Measurements from ENCODE around the gene DECR2. TPM values are rescaled to one million over a fixed set of nuclear protein-coding genes. Genes with fewer than 3 reads are reported as not detected.

DECR2 gene
- total and polyA plus RNA-seq, 2 donors, result 5.3 to 20.6 TPM

- DNase-seq (ENCODE audit: extremely low spot score), result no peak
- H3K36me3 ChIP-seq (ENCODE audit: insufficient read depth), result no peaks in the 10 kb centered on the region
- H3K27ac ChIP-seq (ENCODE audit: low read depth), result no peak overlapping the region
- H3K4me1 ChIP-seq (ENCODE audit: insufficient read depth), result no peaks in the 10 kb centered on the region
- 62% methylated on average over 6 of the region's 6 CpGs for WGBS
- H3K4me3 ChIP-seq (ENCODE audit: low read depth, low read length), result peak overlapping the region; percentile 8
Measured at GRCh38 chr16:442976-443375, 41.3 kb downstream of the DECR2 start.

GRCh38 chr16:444027-444426 lies 42.3 kb downstream of the DECR2 start:
- 91% methylated on average over 10 of the region's 10 CpGs for WGBS
- H3K4me1 ChIP-seq (ENCODE audit: insufficient read depth), result no peaks in the 10 kb centered on the region
- DNase-seq (ENCODE audit: extremely low spot score), result no peak
- no peaks in the 10 kb centered on the region for H3K36me3 ChIP-seq (ENCODE audit: insufficient read depth)
- no peak overlapping the region for H3K4me3 ChIP-seq (ENCODE audit: low read depth, low read length)
- H3K27ac ChIP-seq (ENCODE audit: low read depth), result no peak overlapping the region

DNA sequence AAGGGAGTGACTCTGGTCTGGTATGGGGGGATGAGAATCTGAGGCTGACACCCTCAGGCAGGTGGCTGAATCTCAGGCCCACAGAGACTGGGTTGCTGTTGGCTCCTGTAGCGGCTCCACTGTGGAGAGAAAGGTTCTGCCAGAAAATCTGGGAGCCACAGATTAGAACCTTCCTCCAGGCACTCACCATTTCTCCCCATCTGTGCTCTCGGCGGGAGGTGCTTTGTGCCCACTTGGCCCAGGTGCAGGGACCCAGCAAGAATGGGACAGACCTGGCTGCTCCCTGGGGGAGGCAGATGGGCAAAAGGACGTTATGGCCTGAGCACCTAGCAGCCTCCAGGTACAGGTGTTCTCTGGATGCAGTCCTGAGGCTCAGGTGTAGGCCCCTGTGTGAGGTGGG lies 43.9 kb downstream of the DECR2 start:
- H3K4me1 ChIP-seq (ENCODE audit: insufficient read depth), result no peaks in the 10 kb centered on the region
- DNase-seq (ENCODE audit: extremely low spot score), result no peak
- H3K27ac ChIP-seq (ENCODE audit: low read depth), result no peak overlapping the region
- H3K36me3 ChIP-seq (ENCODE audit: insufficient read depth), result no peaks in the 10 kb centered on the region
- WGBS, result 90% methylated on average over 4 of the region's 4 CpGs
- H3K4me3 ChIP-seq (ENCODE audit: low read depth, low read length), result no peak overlapping the region

GRCh38 chr16:450385-450784 lies 48.7 kb downstream of the DECR2 start:
- DNase-seq (ENCODE audit: extremely low spot score), result no peak
- Histone ChIP-seq H3K36me3 (ENCODE audit: insufficient read depth) (no peaks in the 10 kb centered on the region), H3K4me1 (ENCODE audit: insufficient read depth) (no peaks in the 10 kb centered on the region), H3K27ac (ENCODE audit: low read depth) (no peak overlapping the region), H3K4me3 (ENCODE audit: low read depth, low read length) (no peak overlapping the region)
- WGBS, result 83% methylated on average over 8 of the region's 8 CpGs

- 80% methylated on average over 14 of the region's 14 CpGs for WGBS
- H3K4me1 ChIP-seq (ENCODE audit: insufficient read depth), result no peaks in the 10 kb centered on the region
- DNase-seq (ENCODE audit: extremely low spot score), result no peak
Measured at GRCh38 chr16:450785-451512, 49.3 kb downstream of the DECR2 start.

DNA sequence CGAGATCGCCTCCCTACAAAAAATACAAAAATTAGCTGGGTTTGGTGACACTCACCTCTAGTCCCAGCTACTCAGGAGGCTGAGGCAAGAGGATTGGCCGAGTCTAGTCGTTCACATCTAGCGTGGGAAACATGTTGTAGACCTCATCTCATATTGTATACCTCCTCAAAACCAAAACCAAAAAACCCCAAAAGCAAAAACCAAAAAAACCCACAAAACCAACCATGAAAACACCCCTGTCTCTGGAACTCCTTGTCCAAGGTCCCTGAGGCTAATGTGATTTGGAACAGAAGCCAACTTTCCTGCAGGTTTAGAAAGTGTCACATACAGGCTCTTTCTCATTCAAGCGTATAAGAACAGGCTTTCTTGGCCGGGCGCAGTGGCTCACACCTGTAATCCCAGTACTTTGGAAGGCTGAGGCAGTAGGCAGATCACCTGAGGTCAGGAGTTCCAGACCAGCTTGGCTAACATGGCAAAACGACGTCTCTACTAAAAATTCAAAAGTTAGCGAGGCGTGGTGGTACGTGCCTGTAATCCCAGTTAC lies 52.8 kb downstream of the DECR2 start:
- no peak for DNase-seq (ENCODE audit: extremely low spot score)
- Histone ChIP-seq H3K4me1 (ENCODE audit: insufficient read depth) (no peaks in the 10 kb centered on the region), H3K36me3 (ENCODE audit: insufficient read depth) (no peaks in the 10 kb centered on the region), H3K4me3 (ENCODE audit: low read depth, low read length) (no peak overlapping the region), H3K27ac (ENCODE audit: low read depth) (no peak overlapping the region)
- 92% methylated on average over 13 of the region's 13 CpGs for WGBS

More at GRCh38 chr16:450785-451512, 49.3 kb downstream of the DECR2 start:
- H3K36me3 ChIP-seq (ENCODE audit: insufficient read depth), result no peaks in the 10 kb centered on the region
- H3K4me3 ChIP-seq (ENCODE audit: low read depth, low read length), result no peak overlapping the region
- no peak overlapping the region for H3K27ac ChIP-seq (ENCODE audit: low read depth)

DNA sequence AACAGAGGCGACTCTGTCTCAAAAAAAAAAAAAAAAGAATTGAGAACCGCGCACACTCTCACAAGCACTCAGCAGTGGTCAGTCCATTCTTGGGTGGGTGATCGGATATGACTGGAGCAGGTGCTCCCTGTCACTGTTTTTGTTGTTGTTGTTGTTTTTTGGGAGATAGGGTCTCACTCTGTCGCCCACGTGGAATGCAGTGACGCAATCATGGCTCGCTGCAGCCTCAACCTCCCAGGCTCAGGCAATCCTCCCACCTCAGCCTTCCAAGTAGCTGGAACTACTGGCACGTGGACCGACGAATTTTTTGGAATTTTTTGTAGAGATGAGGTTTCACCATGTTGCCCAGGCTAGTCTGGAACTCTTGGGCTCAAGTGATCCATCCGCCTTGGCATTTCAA lies 53.8 kb downstream of the DECR2 start:
- 94% methylated on average over 12 of the region's 12 CpGs for WGBS
- no peaks in the 10 kb centered on the region for H3K4me1 ChIP-seq (ENCODE audit: insufficient read depth)
- H3K4me3 ChIP-seq (ENCODE audit: low read depth, low read length), result no peak overlapping the region
- no peak overlapping the region for H3K27ac ChIP-seq (ENCODE audit: low read depth)
- DNase-seq (ENCODE audit: extremely low spot score), result no peak
- no peaks in the 10 kb centered on the region for H3K36me3 ChIP-seq (ENCODE audit: insufficient read depth)

GRCh38 chr16:456891-457483 lies 55.3 kb downstream of the DECR2 start:
- Histone ChIP-seq H3K36me3 (ENCODE audit: insufficient read depth) (no peaks in the 10 kb centered on the region), H3K27ac (ENCODE audit: low read depth) (no peak overlapping the region), H3K4me1 (ENCODE audit: insufficient read depth) (no peaks in the 10 kb centered on the region), H3K4me3 (ENCODE audit: low read depth, low read length) (no peak overlapping the region)
- DNase-seq (ENCODE audit: extremely low spot score), result no peak
- 26% methylated on average over 11 of the region's 11 CpGs for WGBS

GRCh38 chr16:457732-458400 lies 56.2 kb downstream of the DECR2 start:
- 75% methylated on average over 14 of the region's 14 CpGs for WGBS
- DNase-seq (ENCODE audit: extremely low spot score), result no peak
- Histone ChIP-seq H3K4me1 (ENCODE audit: insufficient read depth) (no peaks in the 10 kb centered on the region), H3K36me3 (ENCODE audit: insufficient read depth) (no peaks in the 10 kb centered on the region), H3K27ac (ENCODE audit: low read depth) (no peak overlapping the region), H3K4me3 (ENCODE audit: low read depth, low read length) (no peak overlapping the region)

GRCh38 chr16:459761-460160 lies 58.1 kb downstream of the DECR2 start:
- WGBS, result 96% methylated on average over 7 of the region's 7 CpGs
- no peaks in the 10 kb centered on the region for H3K4me1 ChIP-seq (ENCODE audit: insufficient read depth)
- no peak overlapping the region for H3K4me3 ChIP-seq (ENCODE audit: low read depth, low read length)
- no peaks in the 10 kb centered on the region for H3K36me3 ChIP-seq (ENCODE audit: insufficient read depth)
- no peak overlapping the region for H3K27ac ChIP-seq (ENCODE audit: low read depth)
- no peak for DNase-seq (ENCODE audit: extremely low spot score)

- WGBS, result 87% methylated on average over 20 of the region's 20 CpGs
- no peaks in the 10 kb centered on the region for H3K4me1 ChIP-seq (ENCODE audit: insufficient read depth)
- H3K4me3 ChIP-seq (ENCODE audit: low read depth, low read length), result no peak overlapping the region
- no peaks in the 10 kb centered on the region for H3K36me3 ChIP-seq (ENCODE audit: insufficient read depth)
- no peak overlapping the region for H3K27ac ChIP-seq (ENCODE audit: low read depth)
- no peak for DNase-seq (ENCODE audit: extremely low spot score)
Measured at GRCh38 chr16:460787-461186, 59.1 kb downstream of the DECR2 start.
